ENCODE results near the gene HIP1R.

DNA sequence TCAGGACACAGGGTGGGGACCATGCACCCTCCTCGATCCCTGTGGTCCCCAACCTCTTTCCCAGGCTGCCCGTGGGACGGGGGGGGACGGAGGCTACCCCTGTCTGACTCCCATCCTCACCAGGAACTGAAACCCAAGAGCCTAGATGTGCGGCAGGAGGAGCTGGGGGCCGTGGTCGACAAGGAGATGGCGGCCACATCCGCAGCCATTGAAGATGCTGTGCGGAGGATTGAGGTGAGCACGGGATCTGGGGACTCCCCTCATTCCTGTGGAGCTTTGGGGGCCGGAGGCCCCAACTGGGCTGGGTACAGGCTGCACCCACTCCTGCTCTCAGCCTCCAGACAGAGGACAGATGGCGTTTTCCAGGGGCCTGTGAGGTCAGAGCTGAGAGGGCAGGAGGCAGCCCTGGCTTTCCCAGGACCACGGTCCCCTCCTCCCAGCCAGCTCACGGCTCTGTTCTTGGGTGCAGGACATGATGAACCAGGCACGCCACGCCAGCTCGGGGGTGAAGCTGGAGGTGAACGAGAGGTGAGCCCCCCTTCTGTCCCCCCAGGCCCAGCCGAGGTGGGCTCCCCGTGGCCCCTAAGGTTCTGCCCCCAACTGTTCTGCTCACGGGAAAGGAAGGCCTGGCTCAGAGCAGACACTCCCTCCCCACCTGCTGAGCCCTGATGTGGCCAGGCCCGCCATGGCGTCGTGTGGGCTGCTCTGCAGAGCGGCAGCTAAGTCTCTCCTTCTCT is 24.2 kb downstream of the HIP1R start:
- TF ChIP-seq, protein P1, sequence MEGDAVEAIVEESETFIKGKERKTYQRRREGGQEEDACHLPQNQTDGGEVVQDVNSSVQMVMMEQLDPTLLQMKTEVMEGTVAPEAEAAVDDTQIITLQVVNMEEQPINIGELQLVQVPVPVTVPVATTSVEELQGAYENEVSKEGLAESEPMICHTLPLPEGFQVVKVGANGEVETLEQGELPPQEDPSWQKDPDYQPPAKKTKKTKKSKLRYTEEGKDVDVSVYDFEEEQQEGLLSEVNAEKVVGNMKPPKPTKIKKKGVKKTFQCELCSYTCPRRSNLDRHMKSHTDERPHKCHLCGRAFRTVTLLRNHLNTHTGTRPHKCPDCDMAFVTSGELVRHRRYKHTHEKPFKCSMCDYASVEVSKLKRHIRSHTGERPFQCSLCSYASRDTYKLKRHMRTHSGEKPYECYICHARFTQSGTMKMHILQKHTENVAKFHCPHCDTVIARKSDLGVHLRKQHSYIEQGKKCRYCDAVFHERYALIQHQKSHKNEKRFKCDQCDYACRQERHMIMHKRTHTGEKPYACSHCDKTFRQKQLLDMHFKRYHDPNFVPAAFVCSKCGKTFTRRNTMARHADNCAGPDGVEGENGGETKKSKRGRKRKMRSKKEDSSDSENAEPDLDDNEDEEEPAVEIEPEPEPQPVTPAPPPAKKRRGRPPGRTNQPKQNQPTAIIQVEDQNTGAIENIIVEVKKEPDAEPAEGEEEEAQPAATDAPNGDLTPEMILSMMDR (IDR thresholded peaks at IDR 0.05; ENCODE audit: low read length) = no peak
- TF ChIP-seq EZH2phosphoT487 (IDR thresholded peaks at IDR 0.05; ENCODE audit: low read length) = no peak
